ENCODE data around the gene TNFSF10. TPM values are rescaled to one million over a fixed set of nuclear protein-coding genes. Genes with fewer than 3 reads are reported as not detected.
"Not testable (repeated sequence)": the region's sequence is repeated elsewhere in the genome, so short reads cannot be mapped to it uniquely, and the experiment has no call there.

Gene TNFSF10
- polyA plus RNA-seq, 1 of the 3 experiments (the other 2 are of a cell fraction) = 0.10 TPM

DNA sequence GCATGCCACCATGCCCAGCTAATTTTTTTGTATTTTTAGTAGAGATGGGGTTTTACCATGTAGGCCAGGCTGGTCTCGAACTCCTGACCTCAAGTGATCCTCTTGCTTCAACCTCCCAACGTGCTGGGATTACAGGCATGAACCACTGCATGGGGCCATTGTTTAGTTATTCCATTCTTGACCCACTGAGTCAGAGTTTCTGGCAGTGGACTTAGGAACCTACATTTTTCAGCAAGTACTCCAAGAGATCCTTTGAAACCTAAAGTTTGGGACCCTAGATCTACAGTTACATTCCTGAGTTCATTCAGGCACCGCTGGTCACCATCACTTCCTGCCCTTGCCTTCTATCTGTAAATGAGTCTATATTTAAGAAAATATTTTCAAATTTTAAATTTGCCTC, 1.4 kb upstream of the TNFSF10 start:
- Histone ChIP-seq H3K9me3 (no peaks in the 10 kb centered on the region), H3K79me2 (ENCODE audit: insufficient read depth) (no peaks in the 10 kb centered on the region), H3K27me3 (ENCODE audit: insufficient read depth) (no peaks in the 10 kb centered on the region), H4K20me1 (ENCODE audit: insufficient read depth) (no peaks in the 10 kb centered on the region), H2AFZ (ENCODE audit: low read depth) (no peak overlapping the region), H3K27ac (ENCODE audit: low read depth in 2 of 2, low read length in 1 of 2) (no peak overlapping the region), H3K4me1 (ENCODE audit: control insufficient read depth in 1 of 2, insufficient read depth in 2 of 2, low read depth in 1 of 2, low read length in 1 of 2) (no peaks in the 10 kb centered on the region; a peak in 1 of 4 replicates), H3F3A (replicated peaks; ENCODE audit: insufficient read depth) (no peaks in the 10 kb centered on the region), H3K4me2 (no peak overlapping the region), H3K4me3 (ENCODE audit: low read depth in 2 of 2, low read length in 1 of 2) (no peak overlapping the region), H3K9me2 (no peaks in the 10 kb centered on the region), H3K9ac (no peak overlapping the region), H3K36me3 (replicated peaks in 1 of 2; ENCODE audit: control insufficient read depth in 1 of 2, insufficient read depth in 2 of 2, low read length in 1 of 2) (no peaks in the 10 kb centered on the region)
- 74% methylated on average over 3 of the region's 3 CpGs for WGBS (ENCODE audit: low lambda C conversion rate)
- DNase-seq = no peak
- CTCF ChIA-PET = no interaction called here
- POLR2A ChIA-PET = no interaction called here
- no peak for TF ChIP-seq POLR2AphosphoS5 (IDR thresholded peaks at IDR 0.05; ENCODE audit: low read depth, low read length)
- no peak for TF ChIP-seq JUND (IDR thresholded peaks at IDR 0.05)
- no peak; the same call in 1 of the 2 replicates for TF ChIP-seq FOSL2 (IDR thresholded peaks at IDR 0.05; ENCODE audit: borderline replicate concordance, low read depth)
- TF ChIP-seq EP300 (IDR thresholded peaks at IDR 0.05; ENCODE audit: borderline replicate concordance in 1 of 2, low read depth in 1 of 2, low read length in 1 of 2) = no peak
- no peak for TF ChIP-seq GATA2 (CRISPR knock-in tag; IDR thresholded peaks at IDR 0.05)
- no peak for TF ChIP-seq CHD2 (IDR thresholded peaks at IDR 0.05; ENCODE audit: low read length, partially characterized antibody)
- TF ChIP-seq SMC3 (IDR thresholded peaks at IDR 0.05; ENCODE audit: low read depth, low read length) = no peak
- TF ChIP-seq NFIC (IDR thresholded peaks at IDR 0.05; ENCODE audit: borderline replicate concordance) = no peak
- no peak for TF ChIP-seq MEF2A (IDR thresholded peaks at IDR 0.05; ENCODE audit: borderline replicate concordance, low read depth)

DNA sequence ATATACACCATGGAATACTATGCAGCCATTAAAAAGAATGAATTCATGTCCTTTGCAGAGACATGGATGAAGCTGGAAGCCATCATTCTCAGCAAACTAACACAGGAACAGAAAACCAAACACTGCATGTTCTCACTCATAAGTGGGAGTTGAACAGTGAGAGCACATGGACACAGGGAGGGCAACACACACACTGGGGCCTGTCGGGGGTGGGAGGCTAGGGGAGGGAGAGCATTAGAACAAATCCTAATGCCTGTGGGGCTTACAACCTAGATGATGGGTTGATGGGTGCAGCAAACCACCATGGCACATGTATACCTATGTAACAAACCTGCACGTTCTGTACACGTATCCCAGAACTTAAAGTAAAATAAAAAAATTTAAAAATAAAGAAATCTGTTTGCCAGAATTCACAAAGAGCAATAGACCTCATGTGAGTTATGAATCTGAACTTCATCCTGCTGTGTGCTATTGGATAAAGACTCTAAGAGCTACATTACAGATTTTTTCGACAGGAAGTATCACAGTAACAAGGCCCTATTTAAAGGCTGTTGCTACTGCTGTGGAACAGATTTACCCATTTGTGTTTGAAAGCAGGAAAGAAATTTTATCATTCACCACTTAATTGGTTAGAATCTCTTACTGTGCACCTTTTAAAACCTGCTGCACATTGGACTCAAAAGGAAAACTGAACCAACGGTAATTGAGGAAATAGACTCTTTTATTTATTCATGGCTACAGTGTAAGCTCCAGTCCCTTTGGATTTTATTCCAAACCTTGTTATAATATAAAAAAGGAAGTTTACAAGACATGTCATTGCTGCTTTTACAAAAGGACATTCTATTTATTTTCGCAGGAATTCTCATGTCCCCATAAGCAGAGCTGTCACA, 1.1 kb downstream of the TNFSF10 start:
- H3K36me3 ChIP-seq (replicated peaks in 1 of 2; ENCODE audit: control insufficient read depth in 1 of 2, insufficient read depth in 2 of 2, low read length in 1 of 2); DNase-seq; H3K79me2 ChIP-seq (ENCODE audit: insufficient read depth); H3K9me2 ChIP-seq; H3K27me3 ChIP-seq (ENCODE audit: insufficient read depth); H3K9ac ChIP-seq; CTCF ChIA-PET; H3K9me3 ChIP-seq; H3K4me1 ChIP-seq (ENCODE audit: control insufficient read depth in 1 of 2, insufficient read depth in 2 of 2, low read depth in 1 of 2, low read length in 1 of 2); H3K27ac ChIP-seq (ENCODE audit: low read depth in 2 of 2, low read length in 1 of 2); H3K4me2 ChIP-seq; POLR2A ChIA-PET; H4K20me1 ChIP-seq (ENCODE audit: insufficient read depth); H3K4me3 ChIP-seq (ENCODE audit: low read depth in 2 of 2, low read length in 1 of 2); H3F3A ChIP-seq (replicated peaks; ENCODE audit: insufficient read depth): not testable (repeated sequence)
- 94% methylated on average over 6 of the region's 6 CpGs for WGBS (ENCODE audit: low lambda C conversion rate)
- 0 out of 2 replicates have a peak overlapping the region, but pooled peaks have one; percentile 30 for H2AFZ ChIP-seq (ENCODE audit: low read depth)

GRCh38 chr3:172520301-172520831, 2.9 kb downstream of the TNFSF10 start:
- H4K20me1 ChIP-seq (ENCODE audit: insufficient read depth) = no peaks in the 10 kb centered on the region
- no peaks in the 10 kb centered on the region for H3K36me3 ChIP-seq (replicated peaks in 1 of 2; ENCODE audit: control insufficient read depth in 1 of 2, insufficient read depth in 2 of 2, low read length in 1 of 2)
- no peaks in the 10 kb centered on the region for H3K9me3 ChIP-seq
- H3K9me2 ChIP-seq = no peaks in the 10 kb centered on the region
- H3K27ac ChIP-seq (ENCODE audit: low read depth in 2 of 2, low read length in 1 of 2) = no peak overlapping the region
- no peaks in the 10 kb centered on the region; a peak in 2 of 4 replicates for H3K4me1 ChIP-seq (ENCODE audit: control insufficient read depth in 1 of 2, insufficient read depth in 2 of 2, low read depth in 1 of 2, low read length in 1 of 2)
- no peaks in the 10 kb centered on the region for H3K27me3 ChIP-seq (ENCODE audit: insufficient read depth)
- no peak overlapping the region for H2AFZ ChIP-seq (ENCODE audit: low read depth)
- DNase-seq = no peak
- 60% methylated on average over 4 of the region's 4 CpGs for WGBS (ENCODE audit: low lambda C conversion rate)
- POLR2A ChIA-PET = no interaction called here
- H3K9ac ChIP-seq = no peak overlapping the region
- no peak overlapping the region for H3K4me3 ChIP-seq (ENCODE audit: low read depth in 2 of 2, low read length in 1 of 2)
- no peaks in the 10 kb centered on the region for H3F3A ChIP-seq (replicated peaks; ENCODE audit: insufficient read depth)
- H3K79me2 ChIP-seq (ENCODE audit: insufficient read depth) = no peaks in the 10 kb centered on the region
- no peak overlapping the region for H3K4me2 ChIP-seq
- CTCF ChIA-PET = interaction anchor here (1.6 kb wide), 1 partner anchor 11 kb away, joined by 3 read pairs; no protein-coding TSS in a partner anchor
- TF ChIP-seq FOXJ3 (CRISPR knock-in tag; IDR thresholded peaks at IDR 0.05) (no peak), TCF12 (IDR thresholded peaks at IDR 0.05) (peak; percentile 67), FOSL2 (IDR thresholded peaks at IDR 0.05; ENCODE audit: borderline replicate concordance, low read depth) (0 out of 2 replicates have a peak, but pooled peaks have one; percentile 16)
